Kidney (tissue), 14 donors: ENCODE results near the gene MYH15. TPM values are rescaled to one million over a fixed set of nuclear protein-coding genes. Genes with fewer than 3 reads are reported as not detected.

ENCODE experiments used
- DNase-seq, 5 donors: peaks; one replicate each; pipeline ENCODE4 v3.0.0-alpha.2; 2013 to 2020
- FAIRE-seq: peaks from 2 replicates; lab custom pipeline; 2012; peaks lifted over from hg19 to GRCh38; lab: Jason Lieb, UNC
- H3K27ac ChIP-seq, 2 donors: one replicate each; pipeline ENCODE4 v1.7.0; 2013; ENCODE audit warnings: low read depth in 2 of 2, low read length in 2 of 2, inconsistent platforms in 1 of 2
- H3K27me3 ChIP-seq: one replicate; pipeline ENCODE4 v1.7.1; 2013; ENCODE audit warnings: low read length, inconsistent platforms; ENCODE audit not compliant: control insufficient read depth, insufficient read depth
- H3K36me3 ChIP-seq, 3 donors: one replicate each; pipeline versions ENCODE4 v1.7.0 to v1.7.1; 2013; ENCODE audit warnings: low read length in 3 of 3, control low read depth in 1 of 3, inconsistent platforms in 1 of 3; ENCODE audit not compliant: insufficient read depth in 3 of 3, control insufficient read depth in 2 of 3
- H3K4me1 ChIP-seq, 3 donors: one replicate each; pipeline versions ENCODE4 v1.7.0 to v1.7.1; 2013; ENCODE audit warnings: low read length in 3 of 3, inconsistent platforms in 1 of 3, low read depth in 1 of 3; ENCODE audit not compliant: control insufficient read depth in 2 of 3, insufficient read depth in 2 of 3
- H3K4me3 ChIP-seq, 3 donors: one replicate each; pipeline versions ENCODE4 v1.7.0 to v1.8.1; 2013; ENCODE audit warnings: low read length in 3 of 3, control low read depth in 1 of 3, inconsistent platforms in 1 of 3
- H3K9ac ChIP-seq, 3 donors: one replicate each; pipeline versions ENCODE4 v1.7.0 to v1.7.1; 2013; ENCODE audit warnings: low read length in 3 of 3, control low read depth in 1 of 3, inconsistent platforms in 1 of 3
- H3K9me3 ChIP-seq, 3 donors: one replicate each; pipeline versions ENCODE4 v1.7.0 to v1.7.1; 2013; ENCODE audit warnings: low read length in 3 of 3, control low read depth in 1 of 3, inconsistent platforms in 1 of 3; ENCODE audit not compliant: control insufficient read depth in 2 of 3, insufficient read depth in 1 of 3
- CTCF ChIP-seq: IDR thresholded peaks from 3 replicates; pipeline ENCODE4 v1.5.1; 2012; ENCODE audit warnings: mild to moderate bottlenecking, moderate library complexity, borderline replicate concordance; ENCODE audit not compliant: insufficient read depth; ENCODE audit errors: extremely low read depth
- intact Hi-C: fragments of 100-400 bp; cut with DNase I; formaldehyde crosslinking; loops from one replicate; pipeline ENCODE4 v1.11.1; 2022
- polyA plus RNA-seq: library from polyadenylated mRNA; stranded (reverse); fragments of 350-450 nt; fragmentation: Illumina TruSeq; extraction: RNeasy Lipid Tissue Mini Kit (QIAGEN cat#74804); gene quantifications from one replicate; pipeline ENCODE4 v1.2.3, GENCODE V29; 2014; ENCODE audit warnings: low read depth, low replicate concordance; ENCODE audit not compliant: insufficient read depth
- total RNA-seq: library from RNA; stranded (reverse); fragmentation: NEBNext Ultra II Directional; extraction: Animal tissue kit (Norgen Biotek cat#: 25700); gene quantifications from one replicate; pipeline ENCODE4 v1.2.1, GENCODE V29; 2021
- donor health status: control.
- donor health status: control.
- donor health status: control.
- donor health status: control.
- donor health status: control.
- donor health status: DM: yes; HTN: yes; CAD: no.
- donor health status: Normal renal cell carcinoma (clear cell type).

MYH15 gene
- total and polyA plus RNA-seq, 2 donors from 2014 or later = 0.44 TPM; not detected in 1

DNA sequence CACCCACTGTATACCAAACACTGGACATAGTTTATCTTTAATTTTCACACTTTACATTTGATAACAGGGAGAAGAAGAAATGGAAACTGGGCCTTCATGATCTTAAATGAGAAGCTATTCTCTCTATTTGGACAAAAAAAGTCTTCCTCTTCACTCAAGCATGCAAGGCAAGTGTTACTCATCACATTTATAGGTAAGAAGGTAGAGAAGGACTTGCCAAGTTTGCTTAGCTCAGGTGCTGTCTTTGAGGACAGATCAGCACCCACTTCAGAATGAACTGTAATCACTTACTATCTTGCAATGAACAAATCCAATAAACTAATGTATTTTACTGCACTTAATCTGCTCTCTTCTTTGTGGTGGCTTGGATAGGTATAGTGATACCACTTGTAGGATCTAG is 1.1 kb upstream of the MYH15 start:
- Histone ChIP-seq H3K4me1 (no peaks in the 10 kb centered on the region), H3K9ac (no peak overlapping the region), H3K36me3 (no peaks in the 10 kb centered on the region), H3K27me3 (no peaks in the 10 kb centered on the region), H3K4me3 (no peak overlapping the region), H3K9me3 (no peaks in the 10 kb centered on the region), H3K27ac (no peak overlapping the region)
- no peak for TF ChIP-seq CTCF
- no peak for DNase-seq
- intact Hi-C loops = no loop called here
- FAIRE-seq = no peak

- no peak for TF ChIP-seq CTCF
- no peak overlapping the region for H3K4me3 ChIP-seq
- H3K27me3 ChIP-seq = no peaks in the 10 kb centered on the region
- H3K9ac ChIP-seq = no peak overlapping the region
- no peaks in the 10 kb centered on the region for H3K36me3 ChIP-seq
- H3K9me3 ChIP-seq = no peaks in the 10 kb centered on the region
- H3K27ac ChIP-seq = no peak overlapping the region
- DNase-seq (no peak), FAIRE-seq (no peak)
- intact Hi-C loops = no loop called here
- H3K4me1 ChIP-seq = no peaks in the 10 kb centered on the region
Measured at GRCh38 chr3:108511055-108511454, 659 bp upstream of the MYH15 start.

DNA sequence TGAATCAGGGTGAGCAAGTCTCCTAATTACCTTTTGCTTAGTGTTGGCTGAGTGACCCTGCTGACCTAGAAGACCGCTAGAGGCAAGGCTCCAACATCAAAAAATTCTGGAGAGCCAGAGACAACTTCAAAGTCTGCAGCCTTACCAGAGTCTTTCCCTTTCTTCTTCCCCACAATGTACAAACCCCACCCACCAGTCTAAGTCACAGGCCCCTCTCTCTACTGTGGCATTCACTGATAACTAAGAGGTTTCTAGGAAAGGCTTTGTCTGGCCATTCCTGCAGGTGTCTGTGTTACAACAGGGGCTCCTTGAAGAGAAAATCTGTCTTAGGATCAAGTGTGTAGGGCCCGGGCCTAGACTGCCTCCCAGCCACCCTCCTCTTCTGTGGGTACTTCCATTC is 525 bp downstream of the MYH15 start:
- no peak overlapping the region for H3K4me3 ChIP-seq
- intact Hi-C loops = no loop called here
- no peak overlapping the region for H3K9ac ChIP-seq
- H3K27ac ChIP-seq = no peak overlapping the region
- H3K36me3 ChIP-seq = no peaks in the 10 kb centered on the region
- no peak for TF ChIP-seq CTCF
- FAIRE-seq (no peak), DNase-seq (no peak)
- H3K4me1 ChIP-seq = no peaks in the 10 kb centered on the region
- H3K27me3 ChIP-seq = no peaks in the 10 kb centered on the region
- no peaks in the 10 kb centered on the region for H3K9me3 ChIP-seq

DNA sequence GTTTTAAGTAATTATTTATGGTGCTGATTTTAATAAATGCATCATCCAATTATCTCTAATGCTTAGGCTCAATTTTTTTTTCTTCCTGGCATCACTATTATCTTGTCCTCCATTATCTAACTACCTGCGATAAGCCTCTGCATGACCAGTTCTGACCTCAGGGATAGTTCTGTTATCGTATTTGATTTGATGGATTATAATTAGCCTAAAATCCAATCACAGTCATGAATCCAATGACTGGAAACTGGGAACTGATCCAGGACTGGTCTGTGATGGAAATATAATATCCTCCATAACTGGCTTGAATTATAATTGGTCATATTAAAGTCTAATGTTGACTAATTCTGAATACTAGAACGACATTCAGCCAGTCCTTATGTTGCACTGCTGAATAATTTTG is 1.1 kb downstream of the MYH15 start:
- Histone ChIP-seq H3K36me3 (no peaks in the 10 kb centered on the region), H3K27me3 (no peaks in the 10 kb centered on the region), H3K4me3 (no peak overlapping the region), H3K27ac (no peak overlapping the region), H3K9me3 (no peaks in the 10 kb centered on the region), H3K4me1 (no peaks in the 10 kb centered on the region), H3K9ac (no peak overlapping the region)
- DNase-seq = no peak
- FAIRE-seq = no peak
- TF ChIP-seq CTCF = no peak
- intact Hi-C loops = no loop called here
